Measurements from ENCODE around the gene SFI1. TPM values are rescaled to one million over a fixed set of nuclear protein-coding genes. Genes with fewer than 3 reads are reported as not detected.

SFI1 gene
- total and polyA plus RNA-seq, 10 donors: 36.7 to 110 (median 85.2) TPM

GRCh38 chr22:31637447-31637890 is 141.1 kb downstream of the SFI1 start:
- no peaks in the 10 kb centered on the region for H3K9me3 ChIP-seq
- peak overlapping the region in 7 of 8 donors; percentile 20 to 72 (median 40) for H3K4me3 ChIP-seq
- intact Hi-C loops (cut with DNase I; ENCODE audit: low total_unique reads): loop anchor here (10.0 kb wide), 2 partner anchors 143 to 293 kb away; partner anchors contain the start of genes PATZ1 and SFI1
- H3K27ac ChIP-seq: peak overlapping the region; percentile 36 to 97 (median 92)
- TF ChIP-seq POLR2AphosphoS5 (IDR thresholded peaks at IDR 0.05) (peak in 2 of 3 donors; percentile 69 to 82), CTCF (IDR thresholded peaks at IDR 0.05 in 8 of 11, conservative IDR thresholded peaks at IDR 0.05 in 3 of 11) (peak in 9 of 11 experiments; percentile 7 to 65 (median 34)), POLR2A (IDR thresholded peaks at IDR 0.05) (no peak)
- no peaks in the 10 kb centered on the region for H3K27me3 ChIP-seq (replicated peaks in 1 of 7)
- H3K4me1 ChIP-seq: peaks cover 18 to 100% (median 59%) of the 10 kb centered on the region in 6 donors
- WGBS, 5 donors: 24 to 34% (median 25%) methylated on average over 10 of the region's 10 CpGs
- peak; percentile 94 for DNase-seq
- H3K36me3 ChIP-seq: peaks cover 0 to 16% (median 0%) of the 10 kb centered on the region in 6 donors

DNA sequence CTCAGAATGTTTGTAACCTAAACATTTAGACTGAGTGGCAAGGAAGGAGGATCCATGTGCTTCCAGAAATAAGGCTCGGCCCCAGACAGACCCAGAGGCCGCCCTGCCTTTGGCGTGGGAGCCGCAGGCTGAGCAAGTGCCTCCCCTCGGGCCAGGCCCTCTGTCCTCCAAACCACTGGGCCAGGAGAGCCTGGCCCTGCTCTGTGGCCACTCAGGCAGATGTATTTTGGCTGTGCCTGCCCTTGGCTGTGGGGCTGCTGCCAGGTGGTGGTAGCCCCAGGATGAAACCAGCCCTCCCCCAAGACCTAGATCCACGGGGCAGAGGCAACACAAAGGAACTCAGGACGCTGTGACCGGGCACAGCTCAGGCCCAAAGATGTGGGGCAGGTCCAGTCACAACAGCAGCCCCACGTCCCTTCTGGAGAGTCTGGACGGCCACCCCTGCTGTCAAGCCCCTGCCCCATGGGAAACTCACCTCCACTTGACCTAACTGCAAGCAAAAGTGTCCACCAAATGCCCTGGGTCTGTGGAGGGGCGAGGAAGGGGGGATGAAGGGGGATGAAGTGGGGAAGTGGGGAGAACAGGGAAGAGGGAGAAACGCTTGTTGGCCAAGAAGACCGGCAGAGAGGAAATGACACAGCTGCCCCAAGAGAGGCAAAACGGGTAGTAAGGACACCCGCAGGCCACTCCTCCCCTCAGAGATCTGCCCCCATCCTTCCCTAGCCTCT is 141.7 kb downstream of the SFI1 start:
- TF ChIP-seq POLR2A (IDR thresholded peaks at IDR 0.05) (no peak), POLR2AphosphoS5 (IDR thresholded peaks at IDR 0.05) (peak; percentile 34 to 69 (median 54)), CTCF (IDR thresholded peaks at IDR 0.05 in 8 of 11, conservative IDR thresholded peaks at IDR 0.05 in 3 of 11) (peak in 1 of 11 experiments; percentile 12)
- Histone ChIP-seq H3K9me3 (no peaks in the 10 kb centered on the region), H3K27me3 (replicated peaks in 1 of 7) (no peaks in the 10 kb centered on the region), H3K36me3 (peaks cover 0 to 14% (median 0%) of the 10 kb centered on the region in 6 donors), H3K4me3 (peak overlapping the region in 7 of 8 donors; percentile 20 to 72 (median 40)), H3K27ac (peak overlapping the region; percentile 51 to 97 (median 92)), H3K4me1 (peaks cover 18 to 100% (median 60%) of the 10 kb centered on the region in 6 donors)
- intact Hi-C loops (cut with DNase I; ENCODE audit: low total_unique reads): loop anchor here (10.0 kb wide), 2 partner anchors 143 to 293 kb away; partner anchors contain the start of genes PATZ1 and SFI1
- DNase-seq: peak; percentile 89
- 17 to 39% (median 32%) methylated on average over 10 to 15 of the region's 15 CpGs for WGBS, 5 donors

DNA sequence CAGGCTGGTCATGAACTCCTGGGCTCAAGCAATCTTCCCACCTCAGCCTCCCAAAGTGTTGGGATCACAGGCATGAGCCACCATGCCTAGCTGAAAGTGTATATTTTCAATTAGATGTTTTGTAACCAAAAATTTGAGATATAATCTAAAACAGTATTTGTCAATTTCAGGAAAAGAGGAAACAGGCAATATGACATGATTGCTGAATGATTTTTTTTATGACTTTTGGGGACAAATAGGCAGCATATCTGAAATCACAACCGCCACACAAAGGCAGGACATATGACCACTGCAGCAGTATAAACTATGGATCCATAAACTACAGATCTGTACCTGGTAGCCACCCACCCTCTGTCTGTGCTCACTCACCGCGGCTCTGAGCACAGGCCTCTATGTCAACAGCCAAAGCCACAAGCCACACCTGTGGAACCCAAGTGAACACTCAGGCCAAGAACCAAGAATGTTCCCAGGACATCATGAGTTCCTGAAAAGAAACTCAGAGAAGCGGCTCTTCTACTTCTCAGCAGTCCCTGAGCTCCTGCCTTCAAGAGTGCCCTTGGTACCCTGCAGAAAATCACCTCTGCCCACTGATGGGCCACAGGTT is 143.2 kb downstream of the SFI1 start:
- Histone ChIP-seq H3K9me3 (no peaks in the 10 kb centered on the region), H3K4me1 (peaks cover 18 to 94% (median 55%) of the 10 kb centered on the region in 6 donors), H3K27me3 (replicated peaks in 1 of 7) (no peaks in the 10 kb centered on the region), H3K4me3 (peak overlapping the region in 1 of 8 donors; percentile 72), H3K27ac (peak overlapping the region; percentile 51 to 97 (median 92)), H3K36me3 (peaks cover 0 to 18% (median under 1%) of the 10 kb centered on the region in 6 donors)
- WGBS, 5 donors: 30 to 61% (median 53%) methylated on average over 4 of the region's 4 CpGs
- DNase-seq: no peak
- no peak for TF ChIP-seq POLR2A (IDR thresholded peaks at IDR 0.05)
- intact Hi-C loops (cut with DNase I; ENCODE audit: low total_unique reads): loop anchor here (10.0 kb wide), 2 partner anchors 145 to 295 kb away; partner anchors contain the start of genes PATZ1 and SFI1

GRCh38 chr22:31646186-31647019 is 150.1 kb downstream of the SFI1 start:
- TF ChIP-seq POLR2AphosphoS5 (IDR thresholded peaks at IDR 0.05) (no peak), POLR2A (IDR thresholded peaks at IDR 0.05) (no peak), CTCF (IDR thresholded peaks at IDR 0.05 in 8 of 11, conservative IDR thresholded peaks at IDR 0.05 in 3 of 11) (no peak)
- H3K27ac ChIP-seq: peak overlapping the region in 3 of 8 donors; percentile 8 to 34 (median 24)
- H3K9me3 ChIP-seq: no peaks in the 10 kb centered on the region
- no peaks in the 10 kb centered on the region for H3K27me3 ChIP-seq (replicated peaks in 1 of 7)
- H3K4me3 ChIP-seq: no peak overlapping the region
- WGBS, 5 donors: 54 to 77% (median 71%) methylated on average over 6 of the region's 6 CpGs
- H3K36me3 ChIP-seq: peaks cover 0 to 80% (median 32%) of the 10 kb centered on the region in 6 donors
- peaks cover 0 to 50% (median 19%) of the 10 kb centered on the region in 6 donors for H3K4me1 ChIP-seq
- DNase-seq: no peak
- intact Hi-C loops (cut with DNase I; ENCODE audit: low total_unique reads): no loop called here
